Endothelial cell of umbilical vein (primary cell): Measurements from ENCODE around the gene CENPA. TPM values are rescaled to one million over a fixed set of nuclear protein-coding genes. Genes with fewer than 3 reads are reported as not detected.

Experiments
- BruUV-seq: library from RNA; stranded (reverse); fragments of 400-500 nt; replicated peaks from 2 replicates; lab custom pipeline; 2021; lab: Mats Ljungman, UMichigan
- CTCF ChIA-PET: fragments of 300-600, 350-600 bp; sonication (Branson Sonifier 250); formaldehyde crosslinking; loops from one replicate; lab custom pipeline; 2021; ENCODE audit warnings: antibody characterized with exemption, inconsistent platforms; lab: Charles Lee
- POLR2A ChIA-PET: fragments of 300-600, 350-600 bp; sonication (Branson Sonifier 250); formaldehyde crosslinking; loops from one replicate; lab custom pipeline; 2021; ENCODE audit warnings: antibody characterized with exemption, inconsistent platforms; lab: Charles Lee
- DNase-seq: peaks from one replicate; pipeline ENCODE4 v3.0.0-alpha.2; 2011; ENCODE audit warnings: low read depth, low spot score
- FAIRE-seq: peaks from 2 replicates; lab custom pipeline; 2011; peaks lifted over from hg19 to GRCh38; lab: Jason Lieb, UNC
- H2AFZ ChIP-seq: 2 replicates; pipeline ENCODE4 v1.6.0; 2012; ENCODE audit warnings: low read depth, low read length, control low read depth, inconsistent platforms
- H3K27ac ChIP-seq: 2 replicates; pipeline ENCODE4 v1.5.1; 2011; ENCODE audit warnings: low read depth, mild to moderate bottlenecking, control low read depth, low read length, moderate library complexity; ENCODE audit not compliant: insufficient read depth
- H3K27me3 ChIP-seq, 2 experiments: 2 replicates each; pipeline versions ENCODE4 v1.6.0 to v1.6.1; 2011; ENCODE audit warnings: low read length in 2 of 2, mixed read lengths in 1 of 2; ENCODE audit not compliant: control insufficient read depth in 2 of 2, insufficient read depth in 2 of 2
- H3K36me3 ChIP-seq, 2 experiments: 2 replicates in 1 of 2; 3 replicates in 1 of 2; pipeline ENCODE4 v1.5.1; 2011; ENCODE audit warnings: low read length in 2 of 2, mild to moderate bottlenecking in 1 of 2, moderate library complexity in 1 of 2; ENCODE audit not compliant: control insufficient read depth in 2 of 2, insufficient read depth in 2 of 2; ENCODE audit errors: extremely low read depth in 1 of 2
- H3K4me1 ChIP-seq: 3 replicates; pipeline ENCODE4 v1.5.1; 2011; ENCODE audit warnings: mild to moderate bottlenecking, low read length; ENCODE audit not compliant: control insufficient read depth, insufficient read depth; ENCODE audit errors: extremely low read depth
- H3K4me2 ChIP-seq: 2 replicates; pipeline ENCODE4 v1.6.1; 2011; ENCODE audit warnings: low read length, control low read depth, mixed read lengths; ENCODE audit not compliant: insufficient read depth
- H3K4me3 ChIP-seq, 3 experiments: fragments of 200-600 bp in 1 of 3; sonication (generic), shearing (Covaris generic) in 1 of 3; replicated peaks in 1 of 3; 2 replicates each; pipeline ENCODE4 v1.5.1; 2011 to 2016; ENCODE audit warnings: control low read depth in 3 of 3, low read length in 3 of 3, mild to moderate bottlenecking in 2 of 3, inconsistent platforms in 1 of 3, low read depth in 1 of 3, moderate library complexity in 1 of 3; ENCODE audit not compliant: insufficient read depth in 1 of 3
- H3K79me2 ChIP-seq: 2 replicates; pipeline ENCODE4 v1.6.0; 2012; ENCODE audit warnings: low read length, inconsistent platforms; ENCODE audit not compliant: control insufficient read depth, insufficient read depth
- H3K9ac ChIP-seq: replicated peaks from 2 replicates; pipeline ENCODE3; 2011; ENCODE audit warnings: low read length, control low read depth; ENCODE audit not compliant: insufficient read depth; ENCODE audit errors: extremely low read depth
- H3K9me1 ChIP-seq: replicated peaks from 3 replicates; pipeline ENCODE4 v1.6.0; 2011; ENCODE audit warnings: mild to moderate bottlenecking, low read length; ENCODE audit not compliant: control insufficient read depth, insufficient read depth; ENCODE audit errors: extremely low read depth
- H3K9me3 ChIP-seq: replicated peaks from 2 replicates; pipeline ENCODE4 v1.5.1; 2012; ENCODE audit warnings: low read length, inconsistent platforms; ENCODE audit not compliant: control insufficient read depth, insufficient read depth
- H4K20me1 ChIP-seq: replicated peaks from 2 replicates; pipeline ENCODE3; 2011; ENCODE audit warnings: mild to moderate bottlenecking, low read length; ENCODE audit not compliant: control insufficient read depth, insufficient read depth; ENCODE audit errors: extremely low read depth
- FOS ChIP-seq: IDR thresholded peaks from 2 replicates; pipeline ENCODE4 v1.6.1; 2011; ENCODE audit warnings: mild to moderate bottlenecking, low read length, moderate library complexity, borderline replicate concordance; ENCODE audit not compliant: insufficient read depth
- GATA2 ChIP-seq: IDR thresholded peaks from 2 replicates; pipeline ENCODE4 v1.7.0; 2011; ENCODE audit warnings: low read depth, mild to moderate bottlenecking, moderate library complexity, mixed read lengths, low read length; ENCODE audit not compliant: insufficient read length, insufficient read depth
- JUN ChIP-seq: IDR thresholded peaks from 2 replicates; pipeline ENCODE4 v1.6.1; 2011; ENCODE audit warnings: borderline replicate concordance, low read depth; ENCODE audit not compliant: insufficient read length, insufficient read depth
- POLR2A ChIP-seq: IDR thresholded peaks from 2 replicates; pipeline ENCODE4 v1.6.1; 2012; ENCODE audit warnings: low read depth, mild to moderate bottlenecking, control low read depth, low read length
- POLR2AphosphoS5 ChIP-seq: IDR thresholded peaks from 2 replicates; pipeline ENCODE4 v1.6.1; 2012; ENCODE audit warnings: low read depth, mild to moderate bottlenecking, control low read depth, low read length, moderate library complexity; ENCODE audit not compliant: insufficient read depth
- dilution Hi-C: fragments of 300-500 bp; cut with MboI; formaldehyde crosslinking; loops from one replicate; pipeline ENCODE4 v1.15.0; 2019; ENCODE audit warnings: low sequenced_read_pairs; ENCODE audit not compliant: extremely low pct_ligation_motif_present
- intact Hi-C: fragments of 100-400 bp; cut with micrococcal nuclease; formaldehyde crosslinking; loops from one replicate; pipeline ENCODE4 v1.10.0; 2022
- polyA plus RNA-seq, 4 experiments: library from polyadenylated mRNA; depleted of rRNA in 3 of 4; stranded (reverse) in 3 of 4; unstranded in 1 of 4; fragments of >200 nt; gene quantifications; 2 replicates each; pipeline versions ENCODE4 v1.2.1 to v1.2.3, GENCODE V29; 2011 to 2012; ENCODE audit warnings: missing spikeins in 1 of 4
- total RNA-seq: library from RNA; stranded (reverse); gene quantifications from 2 replicates; pipeline ENCODE4 v1.2.3, GENCODE V29; 2021
- TF ChIP-seq, protein P1 (sequence below), 2 donors: IDR thresholded peaks; 1 replicate in 1 of 2; 2 replicates in 1 of 2; pipeline ENCODE4 v1.5.1; 2011; ENCODE audit warnings: low read length in 2 of 2, mild to moderate bottlenecking in 2 of 2, moderate library complexity in 2 of 2, control low read depth in 1 of 2, inconsistent platforms in 1 of 2, low read depth in 1 of 2; ENCODE audit not compliant: insufficient read depth in 1 of 2; ENCODE audit errors: extremely low read depth in 1 of 2

CENPA gene
- total and polyA plus RNA-seq, 2 donors (not counting 3 experiments of a cell fraction or from before 2014, with no cell fraction given) = 22.0 to 33.1 TPM

DNA sequence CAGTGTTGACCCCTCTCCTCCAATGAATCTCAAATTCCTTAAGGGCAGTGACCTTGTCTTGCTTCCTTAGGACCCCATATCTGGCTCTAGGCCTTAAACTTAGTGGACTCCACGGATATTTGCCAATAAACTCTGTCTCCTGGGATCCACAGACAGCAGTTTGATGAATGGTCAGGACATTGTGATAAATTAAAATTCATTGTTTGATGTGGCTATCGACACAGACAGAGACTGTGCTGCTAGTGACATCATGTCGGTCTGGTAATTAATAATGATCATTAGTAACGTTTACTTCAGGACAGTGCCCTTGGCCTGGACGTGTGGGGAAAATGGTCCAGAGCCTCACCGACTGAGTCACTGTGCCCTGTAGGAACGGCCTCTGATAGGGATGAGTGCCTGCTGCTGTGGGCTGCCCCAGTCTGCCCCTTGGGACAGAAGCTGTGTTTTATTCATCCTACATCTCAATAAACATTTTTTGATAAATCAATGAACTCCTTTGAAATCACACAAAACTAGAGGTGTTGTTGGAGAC lies 27.0 kb upstream of the CENPA start:
- ChIA-PET CTCF (interaction anchor here (0.5 kb wide), 1 partner anchor 20 kb away, joined by 3 read pairs; no protein-coding TSS in a partner anchor), POLR2A (no interaction called here)
- no peak for DNase-seq
- Histone ChIP-seq H4K20me1 (no peaks in the 10 kb centered on the region), H3K27me3 (no peaks in the 10 kb centered on the region), H3K9me1 (no peaks in the 10 kb centered on the region), H3K79me2 (no peaks in the 10 kb centered on the region), H3K27ac (peak overlapping the region; percentile 98), H2AFZ (peak overlapping the region; percentile 74), H3K4me3 (no peak overlapping the region), H3K9me3 (no peaks in the 10 kb centered on the region), H3K9ac (peak overlapping the region; percentile 79), H3K4me2 (peak overlapping the region; percentile 54), H3K36me3 (no peaks in the 10 kb centered on the region), H3K4me1 (peaks cover 23% of the 10 kb centered on the region)
- dilution Hi-C loops = no loop called here
- intact Hi-C loops = loop anchor here (1.0 to 5.0 kb wide), 2 partner anchors 26 to 262 kb away; no protein-coding TSS in a partner anchor
- peak; percentile 70 for FAIRE-seq
- BruUV-seq = no TSS peak
- no peak for TF ChIP-seq FOS
- TF ChIP-seq POLR2AphosphoS5 = no peak
- TF ChIP-seq, protein P1, sequence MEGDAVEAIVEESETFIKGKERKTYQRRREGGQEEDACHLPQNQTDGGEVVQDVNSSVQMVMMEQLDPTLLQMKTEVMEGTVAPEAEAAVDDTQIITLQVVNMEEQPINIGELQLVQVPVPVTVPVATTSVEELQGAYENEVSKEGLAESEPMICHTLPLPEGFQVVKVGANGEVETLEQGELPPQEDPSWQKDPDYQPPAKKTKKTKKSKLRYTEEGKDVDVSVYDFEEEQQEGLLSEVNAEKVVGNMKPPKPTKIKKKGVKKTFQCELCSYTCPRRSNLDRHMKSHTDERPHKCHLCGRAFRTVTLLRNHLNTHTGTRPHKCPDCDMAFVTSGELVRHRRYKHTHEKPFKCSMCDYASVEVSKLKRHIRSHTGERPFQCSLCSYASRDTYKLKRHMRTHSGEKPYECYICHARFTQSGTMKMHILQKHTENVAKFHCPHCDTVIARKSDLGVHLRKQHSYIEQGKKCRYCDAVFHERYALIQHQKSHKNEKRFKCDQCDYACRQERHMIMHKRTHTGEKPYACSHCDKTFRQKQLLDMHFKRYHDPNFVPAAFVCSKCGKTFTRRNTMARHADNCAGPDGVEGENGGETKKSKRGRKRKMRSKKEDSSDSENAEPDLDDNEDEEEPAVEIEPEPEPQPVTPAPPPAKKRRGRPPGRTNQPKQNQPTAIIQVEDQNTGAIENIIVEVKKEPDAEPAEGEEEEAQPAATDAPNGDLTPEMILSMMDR (IDR thresholded peaks at IDR 0.05; ENCODE audit: extremely low read depth in 1 of 2, insufficient read depth in 1 of 2, low read depth in 1 of 2, low read length in 2 of 2) = no peak
- TF ChIP-seq POLR2A = no peak
- TF ChIP-seq JUN = no peak
- no peak for TF ChIP-seq GATA2
